ENCODE data around the gene FGF22.
A peak's percentile ranks its signal among the peaks of the same experiment; 100 is the strongest.
"Not testable (repeated sequence)": the region's sequence is repeated elsewhere in the genome, so short reads cannot be mapped to it uniquely, and the experiment has no call there.

Gene FGF22

GRCh38 chr19:607301-608154 lies 32.2 kb upstream of the FGF22 start:
- DNase-seq, result no peak

- DNase-seq, result no peak
These were observed 31.3 kb upstream of the FGF22 start for GRCh38 chr19:608155-609003.

- no peak for DNase-seq
These were observed 30.7 kb upstream of the FGF22 start for GRCh38 chr19:609004-609346.

- peak; percentile 50 for DNase-seq
These were observed 29.4 kb upstream of the FGF22 start for GRCh38 chr19:610071-610800.

- peak; percentile 73 for DNase-seq
These were observed 28.7 kb upstream of the FGF22 start for GRCh38 chr19:610801-611480.

GRCh38 chr19:611481-611868 lies 28.2 kb upstream of the FGF22 start:
- DNase-seq, result peak; percentile 85

- no peak for DNase-seq
These were observed 26.7 kb upstream of the FGF22 start for GRCh38 chr19:612941-613340.

GRCh38 chr19:613732-614567 lies 25.7 kb upstream of the FGF22 start:
- no peak for DNase-seq

GRCh38 chr19:615619-616018 lies 24.1 kb upstream of the FGF22 start:
- no peak for DNase-seq

- no peak for DNase-seq
These were observed 23.5 kb upstream of the FGF22 start for GRCh38 chr19:616062-616700.

GRCh38 chr19:616747-617526 lies 22.7 kb upstream of the FGF22 start:
- DNase-seq, result no peak

GRCh38 chr19:617551-618246 lies 22.0 kb upstream of the FGF22 start:
- DNase-seq, result no peak

- no peak for DNase-seq
These were observed 21.4 kb upstream of the FGF22 start for GRCh38 chr19:618247-618619.

GRCh38 chr19:618674-619285 lies 20.9 kb upstream of the FGF22 start:
- no peak for DNase-seq

- DNase-seq, result no peak
These were observed 20.2 kb upstream of the FGF22 start for GRCh38 chr19:619286-620002.

- DNase-seq, result no peak
These were observed 19.4 kb upstream of the FGF22 start for GRCh38 chr19:620166-620862.

- not testable (repeated sequence) for DNase-seq
These were observed 18.5 kb upstream of the FGF22 start for GRCh38 chr19:621191-621590.

GRCh38 chr19:621819-622218 lies 17.9 kb upstream of the FGF22 start:
- no peak for DNase-seq
